ENCODE results near the gene SERPINE2.

The SERPINE2 gene

DNA sequence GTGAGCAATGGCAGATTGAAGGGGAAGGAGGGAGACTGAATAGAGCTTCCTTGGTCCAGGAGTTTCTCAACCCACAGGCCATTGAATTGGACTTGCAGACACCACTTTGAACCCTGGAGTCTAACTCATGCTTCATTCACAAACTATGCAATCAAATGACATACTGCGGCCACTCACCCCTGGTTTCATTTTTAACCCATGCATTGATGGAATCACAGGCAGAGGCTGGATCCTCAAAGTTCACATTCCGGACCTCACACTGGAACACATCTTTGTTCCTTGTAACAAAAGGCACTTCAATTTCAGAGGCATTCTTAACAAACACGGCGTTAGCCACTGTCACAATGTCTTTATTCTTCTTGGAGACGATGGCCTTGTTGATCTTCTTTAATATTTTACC, 41.1 kb downstream of the SERPINE2 start:
- Histone ChIP-seq H3K4me1 (ENCODE audit: control insufficient read depth, insufficient read depth, low read length) (no peaks in the 10 kb centered on the region), H3K27me3 (ENCODE audit: control insufficient read depth, insufficient read depth, low read length, poor library complexity, severe bottlenecking) (no peaks in the 10 kb centered on the region), H3K9me3 (ENCODE audit: control insufficient read depth, low read length) (no peaks in the 10 kb centered on the region), H3K27ac (ENCODE audit: insufficient read depth, low read depth, low read length, poor library complexity, severe bottlenecking) (no peak overlapping the region), H3K36me3 (ENCODE audit: control insufficient read depth, insufficient read depth, low read length) (no peaks in the 10 kb centered on the region), H3K4me3 (ENCODE audit: insufficient read depth, low read depth, low read length) (no peak overlapping the region)
- 72 to 79% methylated on average over 5 of the region's 5 CpGs for WGBS, 2 experiments

DNA sequence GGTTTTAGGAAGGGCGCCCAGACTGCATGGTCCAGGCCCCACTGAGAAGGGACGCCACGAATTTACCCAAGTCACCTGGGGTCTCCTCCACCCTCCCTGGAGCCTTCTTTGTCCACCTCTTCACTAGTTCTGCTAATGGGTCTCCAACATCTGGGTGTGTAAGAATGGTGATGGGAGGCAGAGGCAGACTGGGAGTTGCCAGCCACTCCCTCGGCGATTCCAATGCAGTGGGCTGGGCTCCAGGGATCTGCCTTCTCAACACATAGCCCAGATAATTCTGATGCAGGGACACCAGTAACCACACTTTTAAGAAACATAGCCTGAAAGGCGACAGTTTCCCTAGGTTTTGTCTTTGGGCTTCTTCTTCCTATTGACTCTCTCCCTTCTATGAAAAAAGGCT, 42.7 kb downstream of the SERPINE2 start:
- no peaks in the 10 kb centered on the region for H3K4me1 ChIP-seq (ENCODE audit: control insufficient read depth, insufficient read depth, low read length)
- no peaks in the 10 kb centered on the region for H3K27me3 ChIP-seq (ENCODE audit: control insufficient read depth, insufficient read depth, low read length, poor library complexity, severe bottlenecking)
- WGBS, 2 experiments: 93 to 94% methylated on average over 6 of the region's 6 CpGs
- H3K4me3 ChIP-seq (ENCODE audit: insufficient read depth, low read depth, low read length): no peak overlapping the region
- no peaks in the 10 kb centered on the region for H3K9me3 ChIP-seq (ENCODE audit: control insufficient read depth, low read length)
- H3K36me3 ChIP-seq (ENCODE audit: control insufficient read depth, insufficient read depth, low read length): no peaks in the 10 kb centered on the region
- no peak overlapping the region for H3K27ac ChIP-seq (ENCODE audit: insufficient read depth, low read depth, low read length, poor library complexity, severe bottlenecking)

GRCh38 chr2:223995569-223995968, 43.5 kb downstream of the SERPINE2 start:
- Histone ChIP-seq H3K9me3 (ENCODE audit: control insufficient read depth, low read length) (no peaks in the 10 kb centered on the region), H3K4me3 (ENCODE audit: insufficient read depth, low read depth, low read length) (no peak overlapping the region), H3K36me3 (ENCODE audit: control insufficient read depth, insufficient read depth, low read length) (no peaks in the 10 kb centered on the region), H3K27ac (ENCODE audit: insufficient read depth, low read depth, low read length, poor library complexity, severe bottlenecking) (no peak overlapping the region), H3K4me1 (ENCODE audit: control insufficient read depth, insufficient read depth, low read length) (no peaks in the 10 kb centered on the region), H3K27me3 (ENCODE audit: control insufficient read depth, insufficient read depth, low read length, poor library complexity, severe bottlenecking) (no peaks in the 10 kb centered on the region)
- WGBS, 2 experiments: 82 to 89% methylated on average over 4 to 5 of the region's 5 CpGs

DNA sequence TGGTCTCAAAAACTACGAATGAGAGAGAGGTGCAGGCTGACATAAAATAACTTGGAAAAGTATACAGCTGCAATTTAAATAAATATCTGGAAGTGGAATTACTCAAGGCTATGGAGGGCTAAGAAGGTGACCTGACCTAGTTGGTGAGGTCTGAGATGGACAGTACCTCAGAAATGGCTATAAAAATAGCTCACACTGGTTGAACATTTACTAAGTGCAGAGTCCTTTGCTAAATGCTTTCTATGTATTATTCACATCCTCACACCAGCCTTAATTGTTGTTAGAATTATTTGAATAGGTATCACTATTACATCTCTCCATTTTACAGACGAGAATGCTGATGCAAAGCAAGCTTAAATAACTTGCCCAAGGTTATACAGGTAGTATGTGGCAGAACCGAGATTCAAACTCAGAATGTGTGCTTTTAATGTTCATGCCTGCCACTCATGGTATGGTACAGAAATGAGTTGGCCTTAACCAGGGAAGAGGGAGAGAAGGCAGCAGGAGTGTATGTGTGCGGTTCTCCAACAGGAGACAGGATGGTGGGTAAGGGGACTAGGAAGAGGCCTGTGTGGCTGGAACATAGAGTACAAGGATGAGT, 44.4 kb downstream of the SERPINE2 start:
- Histone ChIP-seq H3K27me3 (ENCODE audit: control insufficient read depth, insufficient read depth, low read length, poor library complexity, severe bottlenecking) (no peaks in the 10 kb centered on the region), H3K4me1 (ENCODE audit: control insufficient read depth, insufficient read depth, low read length) (no peaks in the 10 kb centered on the region), H3K27ac (ENCODE audit: insufficient read depth, low read depth, low read length, poor library complexity, severe bottlenecking) (no peak overlapping the region), H3K9me3 (ENCODE audit: control insufficient read depth, low read length) (no peaks in the 10 kb centered on the region), H3K4me3 (ENCODE audit: insufficient read depth, low read depth, low read length) (no peak overlapping the region), H3K36me3 (ENCODE audit: control insufficient read depth, insufficient read depth, low read length) (no peaks in the 10 kb centered on the region)
- 93 to 98% methylated on average over 4 of the region's 4 CpGs for WGBS, 2 experiments

GRCh38 chr2:223993634-223994232, 45.4 kb downstream of the SERPINE2 start:
- Histone ChIP-seq H3K36me3 (ENCODE audit: control insufficient read depth, insufficient read depth, low read length) (no peaks in the 10 kb centered on the region), H3K4me3 (ENCODE audit: insufficient read depth, low read depth, low read length) (no peak overlapping the region)
- WGBS, 2 experiments: 40% methylated on average over 5 of the region's 5 CpGs

GRCh38 chr2:223991611-223992010, 47.5 kb downstream of the SERPINE2 start:
- H3K4me3 ChIP-seq (ENCODE audit: insufficient read depth, low read depth, low read length): no peak overlapping the region
- 90 to 92% methylated on average over 12 of the region's 12 CpGs for WGBS, 2 experiments
- H3K4me1 ChIP-seq (ENCODE audit: control insufficient read depth, insufficient read depth, low read length): no peaks in the 10 kb centered on the region
- no peaks in the 10 kb centered on the region for H3K9me3 ChIP-seq (ENCODE audit: control insufficient read depth, low read length)
- no peaks in the 10 kb centered on the region for H3K27me3 ChIP-seq (ENCODE audit: control insufficient read depth, insufficient read depth, low read length, poor library complexity, severe bottlenecking)
- H3K36me3 ChIP-seq (ENCODE audit: control insufficient read depth, insufficient read depth, low read length): no peaks in the 10 kb centered on the region
- no peak overlapping the region for H3K27ac ChIP-seq (ENCODE audit: insufficient read depth, low read depth, low read length, poor library complexity, severe bottlenecking)

More at GRCh38 chr2:223993634-223994232, 45.4 kb downstream of the SERPINE2 start:
- Histone ChIP-seq H3K27me3 (ENCODE audit: control insufficient read depth, insufficient read depth, low read length, poor library complexity, severe bottlenecking) (no peaks in the 10 kb centered on the region), H3K4me1 (ENCODE audit: control insufficient read depth, insufficient read depth, low read length) (no peaks in the 10 kb centered on the region), H3K27ac (ENCODE audit: insufficient read depth, low read depth, low read length, poor library complexity, severe bottlenecking) (no peak overlapping the region), H3K9me3 (ENCODE audit: control insufficient read depth, low read length) (no peaks in the 10 kb centered on the region)

DNA sequence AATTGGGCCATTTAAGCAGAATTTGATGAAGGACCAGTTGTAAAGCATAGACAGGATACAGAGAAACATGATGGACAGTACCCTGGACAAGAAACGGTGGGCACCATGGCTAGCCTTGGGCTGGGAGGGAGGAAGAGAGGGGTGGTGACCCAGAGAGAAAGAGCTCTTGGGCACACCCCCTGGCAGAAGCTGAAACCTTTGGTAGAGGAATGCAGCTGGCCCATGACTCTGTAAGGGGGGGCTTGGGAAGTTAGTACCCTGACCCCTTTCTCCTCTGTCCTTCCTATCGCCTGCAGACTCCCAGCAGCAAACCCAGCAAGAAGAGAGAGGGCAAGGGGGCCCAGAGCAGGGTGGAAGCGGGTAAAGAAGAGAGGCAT, 49.2 kb downstream of the SERPINE2 start:
- Histone ChIP-seq H3K27me3 (ENCODE audit: control insufficient read depth, insufficient read depth, low read length, poor library complexity, severe bottlenecking) (no peaks in the 10 kb centered on the region), H3K27ac (ENCODE audit: insufficient read depth, low read depth, low read length, poor library complexity, severe bottlenecking) (no peak overlapping the region), H3K36me3 (ENCODE audit: control insufficient read depth, insufficient read depth, low read length) (no peaks in the 10 kb centered on the region), H3K4me3 (ENCODE audit: insufficient read depth, low read depth, low read length) (no peak overlapping the region), H3K4me1 (ENCODE audit: control insufficient read depth, insufficient read depth, low read length) (no peaks in the 10 kb centered on the region), H3K9me3 (ENCODE audit: control insufficient read depth, low read length) (no peaks in the 10 kb centered on the region)
- WGBS, 2 experiments: 77 to 83% methylated on average over 2 to 3 of the region's 3 CpGs

DNA sequence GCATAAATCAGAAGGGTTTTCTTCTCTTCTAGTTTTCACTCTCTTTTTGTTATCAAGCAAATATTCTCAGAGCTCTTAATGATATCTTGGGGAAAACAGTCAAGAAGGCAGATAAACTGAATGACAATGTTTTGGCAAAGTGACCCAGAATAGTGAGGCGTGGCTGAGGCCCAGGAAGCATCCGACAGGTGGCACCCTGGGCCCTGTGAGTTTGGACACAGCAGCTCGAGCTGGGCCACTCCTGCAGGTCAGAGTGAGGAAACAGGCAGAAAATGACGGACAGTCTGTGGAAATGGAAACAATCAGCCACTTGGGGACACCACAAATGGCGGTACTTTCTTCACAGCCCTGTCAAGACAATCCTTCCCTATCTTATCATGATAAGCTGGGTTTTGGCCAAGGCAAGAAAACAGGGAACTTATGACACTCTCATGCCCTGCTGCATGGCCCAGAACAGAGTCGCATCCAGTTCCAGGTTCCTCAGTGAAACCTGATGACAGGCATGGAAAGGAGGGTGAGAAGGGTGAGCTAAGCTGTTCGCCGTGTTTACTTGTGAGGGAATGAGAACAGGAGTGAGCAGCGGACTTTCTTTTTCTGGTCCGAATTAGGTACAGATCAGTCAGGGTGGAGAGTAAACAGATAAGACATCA, 49.8 kb downstream of the SERPINE2 start:
- Histone ChIP-seq H3K27me3 (ENCODE audit: control insufficient read depth, insufficient read depth, low read length, poor library complexity, severe bottlenecking) (no peaks in the 10 kb centered on the region), H3K4me3 (ENCODE audit: insufficient read depth, low read depth, low read length) (no peak overlapping the region), H3K27ac (ENCODE audit: insufficient read depth, low read depth, low read length, poor library complexity, severe bottlenecking) (no peak overlapping the region), H3K36me3 (ENCODE audit: control insufficient read depth, insufficient read depth, low read length) (peaks cover under 1% of the 10 kb centered on the region), H3K4me1 (ENCODE audit: control insufficient read depth, insufficient read depth, low read length) (no peaks in the 10 kb centered on the region), H3K9me3 (ENCODE audit: control insufficient read depth, low read length) (no peaks in the 10 kb centered on the region)
- 88 to 89% methylated on average over 10 of the region's 10 CpGs for WGBS, 2 experiments

- Histone ChIP-seq H3K36me3 (ENCODE audit: control insufficient read depth, insufficient read depth, low read length) (peaks cover 3% of the 10 kb centered on the region), H3K4me1 (ENCODE audit: control insufficient read depth, insufficient read depth, low read length) (no peaks in the 10 kb centered on the region), H3K4me3 (ENCODE audit: insufficient read depth, low read depth, low read length) (no peak overlapping the region), H3K9me3 (ENCODE audit: control insufficient read depth, low read length) (peaks cover 2% of the 10 kb centered on the region), H3K27me3 (ENCODE audit: control insufficient read depth, insufficient read depth, low read length, poor library complexity, severe bottlenecking) (no peaks in the 10 kb centered on the region), H3K27ac (ENCODE audit: insufficient read depth, low read depth, low read length, poor library complexity, severe bottlenecking) (no peak overlapping the region)
- WGBS, 2 experiments: 90 to 96% methylated on average over 1 of the region's 1 CpG
These were observed 57.8 kb downstream of the SERPINE2 start for GRCh38 chr2:223981241-223981640.

GRCh38 chr2:223980803-223981202, 58.3 kb downstream of the SERPINE2 start:
- H3K27ac ChIP-seq (ENCODE audit: insufficient read depth, low read depth, low read length, poor library complexity, severe bottlenecking): no peak overlapping the region
- WGBS, 2 experiments: 89 to 97% methylated on average over 4 of the region's 4 CpGs
- H3K4me1 ChIP-seq (ENCODE audit: control insufficient read depth, insufficient read depth, low read length): no peaks in the 10 kb centered on the region
- H3K4me3 ChIP-seq (ENCODE audit: insufficient read depth, low read depth, low read length): no peak overlapping the region
- peaks cover 2% of the 10 kb centered on the region for H3K9me3 ChIP-seq (ENCODE audit: control insufficient read depth, low read length)
- no peaks in the 10 kb centered on the region for H3K27me3 ChIP-seq (ENCODE audit: control insufficient read depth, insufficient read depth, low read length, poor library complexity, severe bottlenecking)
- peaks cover 3% of the 10 kb centered on the region for H3K36me3 ChIP-seq (ENCODE audit: control insufficient read depth, insufficient read depth, low read length)
